ENCODE measurements around the gene CDC25B.

CDC25B gene

DNA sequence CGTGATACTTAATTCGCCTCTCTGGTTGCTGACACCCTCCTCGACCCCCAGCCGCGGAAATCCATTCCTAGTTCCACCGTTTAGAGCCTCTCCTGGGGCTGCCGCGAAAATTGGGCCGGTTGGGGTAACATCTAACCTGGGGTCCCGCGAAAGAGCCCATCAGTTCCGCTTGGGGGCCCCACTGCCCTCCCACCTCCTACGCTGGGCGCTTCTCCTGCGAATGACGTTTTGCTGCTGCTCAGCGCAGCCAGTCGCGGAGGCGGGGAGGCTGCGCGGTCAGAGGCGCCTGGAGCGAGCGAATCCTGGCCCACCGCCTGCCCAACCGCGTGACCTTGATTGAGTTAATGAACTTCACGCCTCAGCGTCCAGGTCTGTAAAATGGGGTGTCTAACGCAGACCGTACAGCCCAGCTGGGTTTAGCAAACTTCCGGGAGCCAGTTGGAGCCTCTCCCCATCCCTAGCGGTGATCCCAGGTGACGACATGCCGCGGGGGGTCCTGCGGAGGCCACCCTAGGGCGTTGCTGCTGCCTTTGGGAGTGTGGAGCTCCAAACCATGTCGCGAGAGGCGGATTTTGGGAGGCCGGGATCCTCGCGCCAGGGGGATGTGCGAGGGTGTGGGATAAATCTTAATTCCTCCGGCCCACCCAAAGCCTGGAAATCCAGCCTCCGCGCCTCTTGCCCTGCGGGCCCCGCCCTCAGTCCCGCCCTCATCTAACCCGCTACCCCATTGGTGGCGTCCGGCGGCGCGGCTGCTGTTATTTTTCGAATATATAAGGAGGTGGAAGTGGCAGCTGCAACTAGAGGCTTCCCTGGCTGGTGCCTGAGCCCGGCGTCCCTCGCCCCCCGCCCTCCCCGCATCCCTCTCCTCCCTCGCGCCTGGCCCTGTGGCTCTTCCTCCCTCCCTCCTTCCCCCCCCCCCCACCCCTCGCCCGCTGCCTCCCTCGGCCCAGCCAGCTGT is at the start of gene CDC25B:
Gene CDC25B, plus strand, starts transcription at position 800 of the 958 bp plus-strand sequence. CDS start 222 bp downstream, outside the sequence.
- peak; percentile 88 for DNase-seq

DNA sequence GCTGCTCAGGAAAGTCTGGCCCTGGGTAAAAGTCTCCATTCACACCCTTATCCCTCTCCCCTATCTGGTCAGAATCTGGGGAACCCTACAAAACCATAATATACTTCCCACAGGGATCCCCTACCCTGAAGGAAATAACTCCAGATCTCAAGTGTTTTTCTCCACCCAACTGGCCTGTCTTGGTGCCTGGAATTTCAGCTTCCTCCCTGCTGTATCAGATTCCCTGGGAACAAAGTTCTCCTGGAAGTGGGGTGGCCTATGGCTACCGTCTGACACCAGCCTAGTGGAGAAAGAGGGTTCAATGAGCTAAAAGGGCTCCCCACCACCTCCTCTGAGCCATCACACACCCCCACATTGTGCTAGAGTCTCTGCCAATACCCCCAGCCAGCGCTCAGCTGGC is 48.6 kb upstream of the CDC25B start:
- DNase-seq, result no peak

DNA sequence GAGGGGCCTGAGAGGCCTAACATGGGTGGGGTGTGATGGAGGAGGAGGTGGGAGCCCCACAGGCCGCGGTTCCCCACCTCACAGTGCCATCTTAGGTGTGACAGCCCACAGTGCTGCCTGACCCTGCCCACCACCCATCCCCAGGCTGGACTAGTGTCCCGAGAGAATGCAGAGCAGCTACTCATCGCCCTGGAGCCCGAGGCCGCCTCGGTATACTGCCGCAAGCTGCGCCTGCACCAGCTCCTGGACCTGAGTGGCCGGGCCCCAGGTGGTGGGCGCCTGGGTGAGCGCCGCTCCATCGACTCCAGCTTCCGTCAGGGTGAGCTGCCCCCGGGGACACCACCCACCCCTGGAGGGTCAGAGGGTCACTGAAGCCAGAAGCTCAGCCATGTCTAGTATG is 48.0 kb upstream of the CDC25B start:
- DNase-seq, result no peak

DNA sequence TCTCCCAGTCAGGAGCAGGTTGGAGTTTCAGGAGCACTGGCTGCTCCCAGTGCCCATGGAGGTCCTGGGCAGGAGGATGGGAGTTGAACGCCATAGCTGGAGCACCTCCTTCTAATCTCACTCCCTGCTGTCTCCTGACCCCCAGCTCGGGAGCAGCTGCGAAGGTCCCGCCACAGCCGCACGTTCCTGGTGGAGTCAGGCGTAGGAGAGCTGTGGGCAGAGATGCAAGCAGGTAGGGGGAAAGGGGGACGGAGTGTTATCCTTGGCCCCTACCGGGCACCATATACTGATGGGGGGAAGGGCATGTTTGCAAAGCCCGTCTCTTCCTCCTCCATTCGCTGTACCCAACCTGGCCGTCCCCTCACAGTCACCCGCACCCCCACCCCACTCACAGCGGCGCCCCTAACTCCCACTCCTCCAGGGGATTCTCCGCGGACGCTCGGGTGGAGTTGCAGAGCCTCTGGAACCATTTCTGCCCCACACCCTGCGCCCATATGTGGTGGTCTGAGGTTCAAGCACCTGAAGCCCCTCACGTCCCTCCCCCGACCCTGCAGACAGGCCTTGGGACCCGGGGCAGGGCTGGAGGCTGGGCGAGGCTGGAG is 46.9 kb upstream of the CDC25B start:
- no peak for DNase-seq

DNA sequence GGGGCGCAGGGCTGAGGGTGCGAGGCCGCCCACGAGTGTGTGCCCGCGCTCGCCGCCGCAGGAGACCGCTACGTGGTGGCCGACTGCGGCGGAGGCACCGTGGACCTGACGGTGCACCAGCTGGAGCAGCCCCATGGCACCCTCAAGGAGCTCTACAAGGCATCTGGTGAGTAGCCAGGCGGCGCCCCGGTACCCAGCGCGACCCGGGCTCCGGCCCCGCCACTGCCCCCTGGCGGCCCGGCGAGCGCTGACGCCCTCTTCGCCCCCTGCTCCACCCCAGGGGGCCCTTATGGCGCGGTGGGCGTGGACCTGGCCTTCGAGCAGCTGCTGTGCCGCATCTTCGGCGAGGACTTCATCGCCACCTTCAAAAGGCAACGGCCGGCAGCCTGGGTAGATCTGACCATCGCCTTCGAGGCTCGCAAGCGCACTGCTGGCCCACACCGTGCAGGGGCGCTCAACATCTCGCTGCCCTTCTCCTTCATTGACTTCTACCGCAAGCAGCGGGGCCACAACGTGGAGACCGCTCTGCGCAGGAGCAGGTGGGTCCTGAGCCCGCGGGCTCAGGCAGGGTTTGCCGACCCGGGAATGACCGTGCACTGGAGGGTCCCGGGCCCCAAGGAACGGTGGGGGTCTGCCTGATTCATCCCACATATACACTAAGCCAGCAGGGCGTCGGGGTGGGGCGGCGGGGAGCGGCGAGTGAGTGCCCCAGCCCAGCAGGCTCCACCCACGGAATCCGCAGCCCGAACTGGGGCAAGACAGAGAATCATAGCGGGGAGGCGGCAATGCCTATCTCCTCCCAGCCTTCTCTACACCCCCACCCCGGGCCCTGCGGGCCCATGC is 46.2 kb upstream of the CDC25B start:
- DNase-seq, result no peak

DNA sequence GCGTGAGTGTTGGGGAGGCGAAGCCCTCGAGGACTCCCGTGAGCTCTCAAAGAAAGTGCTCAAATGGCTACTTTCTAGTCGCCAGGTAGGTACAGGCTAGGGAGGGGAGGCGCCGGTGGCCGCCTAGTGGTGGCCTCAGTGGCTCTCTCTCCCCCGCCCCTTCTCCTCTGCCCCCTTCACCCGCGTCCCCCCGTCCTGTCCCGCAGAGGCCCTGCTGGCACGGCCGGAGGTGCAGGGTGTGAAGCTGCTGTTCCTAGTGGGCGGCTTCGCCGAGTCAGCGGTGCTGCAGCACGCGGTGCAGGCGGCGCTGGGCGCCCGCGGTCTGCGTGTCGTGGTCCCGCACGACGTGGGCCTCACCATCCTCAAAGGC is 44.8 kb upstream of the CDC25B start:
- DNase-seq, result no peak

DNA sequence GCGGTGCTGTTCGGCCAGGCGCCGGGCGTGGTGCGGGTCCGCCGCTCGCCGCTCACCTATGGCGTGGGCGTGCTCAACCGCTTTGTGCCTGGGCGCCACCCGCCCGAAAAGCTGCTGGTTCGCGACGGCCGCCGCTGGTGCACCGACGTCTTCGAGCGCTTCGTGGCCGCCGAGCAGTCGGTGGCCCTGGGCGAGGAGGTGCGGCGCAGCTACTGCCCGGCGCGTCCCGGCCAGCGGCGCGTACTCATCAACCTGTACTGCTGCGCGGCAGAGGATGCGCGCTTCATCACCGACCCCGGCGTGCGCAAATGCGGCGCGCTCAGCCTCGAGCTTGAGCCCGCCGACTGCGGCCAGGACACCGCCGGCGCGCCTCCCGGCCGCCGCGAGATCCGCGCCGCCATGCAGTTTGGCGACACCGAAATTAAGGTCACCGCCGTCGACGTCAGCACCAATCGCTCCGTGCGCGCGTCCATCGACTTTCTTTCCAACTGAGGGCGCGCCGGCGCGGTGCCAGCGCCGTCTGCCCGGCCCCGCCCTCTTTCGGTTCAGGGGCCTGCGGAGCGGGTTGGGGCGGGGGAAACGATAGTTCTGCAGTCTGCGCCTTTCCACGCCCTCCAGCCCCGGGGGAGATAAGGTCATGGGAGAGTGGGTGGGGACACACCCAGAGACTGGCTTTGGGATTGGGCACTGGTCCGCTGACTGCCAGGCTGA is 44.3 kb upstream of the CDC25B start:
- peak; percentile 48 for DNase-seq

DNA sequence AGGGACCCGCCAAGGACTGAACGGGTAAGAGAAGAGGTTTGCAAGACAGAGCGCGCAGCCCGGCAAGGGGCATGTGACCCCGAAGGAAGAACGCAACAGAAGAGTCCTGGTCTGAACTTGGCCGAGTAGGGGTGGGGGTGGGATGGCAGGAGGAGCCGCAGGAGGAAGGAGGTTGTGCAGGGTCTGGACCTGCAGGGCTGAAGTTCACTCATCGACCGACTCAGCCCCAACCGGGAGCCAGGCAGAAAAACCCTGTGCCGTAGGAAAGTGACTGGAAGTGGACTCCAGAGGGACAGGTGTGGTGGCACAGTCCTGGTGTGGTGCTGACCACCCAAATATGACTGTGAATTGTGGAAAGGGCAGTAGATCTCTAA is 43.7 kb upstream of the CDC25B start:
- no peak for DNase-seq

DNA sequence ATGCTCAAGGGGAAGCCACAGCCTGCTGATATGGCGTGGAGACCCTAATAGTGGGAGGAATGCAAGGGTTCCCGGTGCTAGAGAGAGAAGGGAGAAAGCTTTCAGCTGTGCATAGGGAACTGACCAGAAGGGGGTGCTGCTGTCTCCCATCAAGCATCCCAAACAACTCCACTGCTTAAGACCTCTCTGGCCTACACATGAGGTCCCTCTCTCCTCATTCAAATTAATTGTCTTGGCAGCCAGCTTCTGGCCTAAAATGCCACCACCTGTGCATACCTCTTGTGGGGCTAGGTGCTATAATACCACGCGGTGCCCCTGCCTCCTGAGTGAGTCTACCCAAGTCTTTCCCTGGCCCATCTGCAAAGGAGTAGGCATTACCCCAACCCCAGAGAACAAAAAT is 43.0 kb upstream of the CDC25B start:
- peak; percentile 67 for DNase-seq

DNA sequence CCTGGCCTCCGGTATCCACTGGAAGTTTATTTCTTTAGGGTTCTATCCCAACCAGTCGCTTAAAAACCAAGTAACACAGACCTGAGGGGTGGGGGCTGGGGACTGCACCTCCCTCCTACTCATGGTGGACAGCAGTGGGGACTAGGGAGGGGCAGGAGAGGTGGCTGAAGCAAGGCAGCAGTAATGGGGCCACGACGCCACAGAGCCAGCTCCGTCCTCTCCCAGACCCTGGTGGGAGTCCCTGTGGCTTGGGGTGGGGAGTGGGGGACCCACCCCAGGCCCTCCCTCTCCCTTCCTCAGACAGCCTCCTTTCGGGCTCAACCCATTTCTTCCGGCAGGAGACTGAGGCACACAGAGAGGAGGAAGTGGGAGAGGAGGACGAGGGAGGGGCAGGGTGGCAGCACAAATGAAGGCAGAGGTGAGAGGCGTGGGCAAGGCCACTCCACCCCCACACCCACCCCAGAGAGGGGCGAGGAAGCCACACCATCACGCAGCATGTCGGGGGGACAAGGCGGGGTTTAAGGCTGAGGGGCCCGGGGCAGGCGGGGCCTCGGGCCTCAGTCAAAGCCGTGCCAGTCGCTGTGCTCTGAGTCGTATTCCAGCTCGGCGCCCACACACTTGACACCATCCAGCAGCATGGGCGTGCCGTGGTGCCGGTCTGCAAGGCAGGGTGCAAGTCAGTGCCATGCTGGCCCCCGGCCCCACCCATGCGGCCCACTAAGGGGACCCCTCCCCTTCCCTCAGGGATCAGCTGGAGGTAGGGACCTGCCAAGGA is 42.4 kb upstream of the CDC25B start:
- no peak for DNase-seq

DNA sequence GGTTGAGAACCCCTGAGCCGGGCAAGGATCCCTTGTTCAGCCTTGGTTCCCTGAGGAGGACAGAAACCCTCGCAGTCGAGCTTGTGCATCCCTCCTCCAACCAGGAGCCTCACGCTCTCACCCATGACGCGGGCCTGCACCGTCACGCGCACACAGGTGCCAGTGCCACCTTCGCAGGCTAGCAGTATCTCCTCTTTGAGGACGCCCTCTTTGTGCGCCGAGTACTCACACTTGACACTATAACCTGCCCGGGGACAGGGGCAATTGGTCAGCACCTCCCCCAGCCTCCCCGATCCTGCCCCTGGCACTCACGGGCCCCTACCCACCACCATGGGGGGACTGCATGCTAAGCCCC is 41.9 kb upstream of the CDC25B start:
- no peak for DNase-seq

DNA sequence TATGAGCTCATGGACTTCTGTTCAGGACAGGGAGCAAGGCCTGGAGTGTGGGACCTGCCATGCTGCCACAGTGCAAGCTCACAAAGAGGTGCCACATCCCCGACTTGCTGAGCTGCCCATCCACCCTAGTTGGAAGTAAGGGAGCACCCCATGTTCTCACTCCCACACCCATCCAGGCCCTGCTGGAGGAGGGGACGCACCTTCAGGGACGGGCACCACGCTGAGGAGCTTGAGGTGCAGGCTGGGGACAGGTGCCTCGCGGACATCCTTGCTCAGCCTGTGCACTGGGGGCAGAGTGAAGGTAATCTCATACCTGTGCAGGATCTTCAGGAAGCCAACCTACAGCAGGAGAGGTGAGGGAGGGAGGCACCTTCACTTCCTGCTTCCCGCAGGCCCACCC is 40.8 kb upstream of the CDC25B start:
- no peak for DNase-seq

DNA sequence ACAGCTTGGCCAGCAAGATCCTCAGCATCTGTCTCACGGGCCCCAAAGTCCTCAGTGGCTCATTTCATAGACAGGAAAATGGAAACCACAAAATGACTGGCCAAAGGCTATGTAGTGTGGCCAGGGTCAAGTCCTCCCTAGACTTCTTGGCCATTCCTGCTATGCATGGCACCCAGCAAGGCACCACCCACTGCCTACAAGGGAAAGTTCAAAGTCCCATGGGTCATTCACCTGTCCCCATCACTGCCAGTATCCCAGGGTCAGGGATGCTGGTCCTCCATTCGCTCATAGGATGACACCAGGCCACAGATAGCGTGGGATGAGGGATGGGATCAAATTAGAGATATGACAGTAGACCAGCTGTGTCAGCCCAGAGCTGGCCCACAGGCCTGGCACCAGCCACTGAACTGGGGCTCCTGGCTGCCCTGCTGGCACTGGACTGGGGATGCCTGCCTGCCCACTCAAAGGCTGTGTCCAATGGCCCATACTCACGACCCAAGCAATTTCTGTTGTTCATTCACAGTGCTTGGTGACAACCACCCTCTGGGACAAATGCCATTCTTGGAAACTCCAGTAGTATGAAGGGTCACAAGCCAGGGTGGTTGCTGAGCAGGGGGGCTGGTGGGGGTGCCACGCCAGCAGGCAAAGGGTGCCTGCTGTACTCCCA is 40.2 kb upstream of the CDC25B start:
- DNase-seq, result no peak

DNA sequence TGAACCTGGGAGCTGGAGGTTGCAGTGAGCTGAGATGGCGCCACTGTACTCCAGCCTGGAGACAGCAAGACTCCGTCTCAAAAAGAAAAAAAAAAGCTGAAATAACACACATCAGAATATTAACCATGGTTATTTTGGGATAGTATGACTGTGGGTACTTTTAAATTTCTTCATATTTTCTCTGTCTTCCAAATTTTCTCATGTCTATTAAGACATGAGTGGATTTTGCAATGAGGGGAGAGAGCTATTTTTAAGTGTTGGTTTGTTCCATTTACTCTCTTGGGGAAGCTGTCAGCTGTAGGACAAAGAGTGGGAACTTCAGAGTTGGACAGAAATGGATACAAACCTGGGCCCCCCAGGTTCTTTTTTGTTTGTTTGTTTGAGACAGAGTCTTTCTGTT is 38.8 kb upstream of the CDC25B start:
- DNase-seq, result no peak

DNA sequence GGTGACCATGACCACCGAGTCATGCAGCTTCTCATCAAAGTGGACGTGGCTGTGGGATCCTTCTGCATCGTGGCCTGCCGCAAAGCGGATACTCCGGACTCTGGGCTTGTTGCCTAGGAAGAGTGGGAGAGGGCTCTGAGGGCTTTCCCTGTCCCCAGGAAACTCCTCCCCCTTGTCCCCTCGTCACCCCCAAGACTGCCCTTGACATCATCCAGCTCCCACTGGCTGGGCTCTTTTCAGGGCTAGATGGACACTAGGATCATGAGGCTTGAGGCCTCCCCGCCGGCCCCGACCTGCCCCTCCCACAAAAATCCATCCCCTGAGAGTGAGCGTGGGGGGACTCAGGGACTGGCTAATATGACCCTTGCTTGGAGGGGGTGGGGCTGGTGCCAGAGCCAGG is 37.5 kb upstream of the CDC25B start:
- DNase-seq, result no peak

DNA sequence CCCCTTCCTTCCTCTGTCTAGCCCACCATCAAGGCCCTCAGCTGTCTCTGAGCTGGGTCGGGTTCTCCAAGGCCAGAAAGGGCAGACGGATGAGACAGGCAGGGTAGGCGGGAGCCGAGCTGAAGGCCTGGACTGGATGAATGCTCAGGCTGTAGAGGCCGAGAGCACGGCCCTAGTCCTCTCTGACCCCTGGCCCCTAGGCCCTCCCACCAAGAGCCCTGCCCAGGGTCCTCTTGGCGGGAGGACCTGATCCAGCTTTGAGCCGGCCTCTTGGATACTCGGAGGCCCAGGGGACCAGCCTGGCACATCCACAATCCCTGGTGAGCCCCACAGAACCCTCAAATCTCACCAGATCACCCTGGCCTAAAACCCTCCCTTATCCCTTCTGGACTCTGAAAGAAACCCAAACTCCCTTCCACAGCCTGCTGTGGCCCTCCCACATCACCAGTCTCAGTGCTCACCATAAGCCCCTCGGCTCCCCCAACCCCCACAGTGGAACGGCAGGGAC is 36.7 kb upstream of the CDC25B start:
- no peak for DNase-seq

DNA sequence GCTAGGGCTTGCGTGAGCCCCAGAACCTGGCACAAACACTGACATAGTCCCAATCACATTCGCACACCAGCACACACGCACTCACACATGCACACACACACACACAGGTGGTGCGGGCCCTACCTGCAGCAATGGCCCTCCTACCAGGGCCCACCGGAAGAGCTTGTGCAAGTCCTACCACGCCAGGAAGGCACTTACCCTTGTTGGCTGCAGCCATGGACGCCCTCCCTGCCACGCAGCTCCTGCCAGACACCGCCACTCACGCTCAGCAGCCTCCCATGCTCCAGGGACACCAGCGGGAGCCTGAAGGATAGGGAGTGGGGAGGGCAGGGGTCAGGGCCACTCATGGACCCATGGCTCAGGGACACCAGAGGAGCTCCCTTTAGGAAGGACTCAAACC is 36.2 kb upstream of the CDC25B start:
- no peak for DNase-seq

DNA sequence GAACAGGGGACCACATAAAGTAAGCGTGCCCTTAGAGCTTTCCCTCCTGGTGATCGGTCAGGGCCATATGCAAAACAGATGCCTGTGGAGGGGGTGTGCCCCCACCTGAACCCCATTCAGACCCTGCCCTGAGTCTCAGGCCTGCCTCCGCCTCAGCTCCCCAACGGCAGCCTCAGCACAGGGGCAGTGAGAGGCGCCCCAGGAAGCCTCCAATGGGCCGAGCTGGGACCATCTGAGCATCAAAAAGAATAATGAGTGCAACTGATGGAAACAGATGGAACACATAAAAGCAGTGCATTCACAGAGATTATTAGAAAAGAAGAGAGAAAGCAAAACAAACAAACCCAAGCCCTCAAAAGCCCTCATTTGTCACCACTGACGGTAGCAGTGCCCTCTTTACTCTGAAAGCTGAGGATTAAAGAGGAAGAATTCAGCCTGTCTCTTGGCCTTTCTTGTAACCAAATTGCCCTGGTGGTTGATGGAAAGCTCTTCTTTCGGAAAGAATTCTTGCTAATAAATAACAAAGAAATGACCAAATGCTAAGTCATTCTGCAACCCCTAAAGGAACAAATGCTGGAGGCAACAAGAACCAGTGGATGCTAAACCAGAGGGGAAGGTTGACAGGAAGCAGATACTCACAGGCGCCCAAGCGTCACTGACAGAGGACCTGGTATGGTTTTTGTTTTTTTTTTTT is 35.3 kb upstream of the CDC25B start:
- DNase-seq, result no peak

DNA sequence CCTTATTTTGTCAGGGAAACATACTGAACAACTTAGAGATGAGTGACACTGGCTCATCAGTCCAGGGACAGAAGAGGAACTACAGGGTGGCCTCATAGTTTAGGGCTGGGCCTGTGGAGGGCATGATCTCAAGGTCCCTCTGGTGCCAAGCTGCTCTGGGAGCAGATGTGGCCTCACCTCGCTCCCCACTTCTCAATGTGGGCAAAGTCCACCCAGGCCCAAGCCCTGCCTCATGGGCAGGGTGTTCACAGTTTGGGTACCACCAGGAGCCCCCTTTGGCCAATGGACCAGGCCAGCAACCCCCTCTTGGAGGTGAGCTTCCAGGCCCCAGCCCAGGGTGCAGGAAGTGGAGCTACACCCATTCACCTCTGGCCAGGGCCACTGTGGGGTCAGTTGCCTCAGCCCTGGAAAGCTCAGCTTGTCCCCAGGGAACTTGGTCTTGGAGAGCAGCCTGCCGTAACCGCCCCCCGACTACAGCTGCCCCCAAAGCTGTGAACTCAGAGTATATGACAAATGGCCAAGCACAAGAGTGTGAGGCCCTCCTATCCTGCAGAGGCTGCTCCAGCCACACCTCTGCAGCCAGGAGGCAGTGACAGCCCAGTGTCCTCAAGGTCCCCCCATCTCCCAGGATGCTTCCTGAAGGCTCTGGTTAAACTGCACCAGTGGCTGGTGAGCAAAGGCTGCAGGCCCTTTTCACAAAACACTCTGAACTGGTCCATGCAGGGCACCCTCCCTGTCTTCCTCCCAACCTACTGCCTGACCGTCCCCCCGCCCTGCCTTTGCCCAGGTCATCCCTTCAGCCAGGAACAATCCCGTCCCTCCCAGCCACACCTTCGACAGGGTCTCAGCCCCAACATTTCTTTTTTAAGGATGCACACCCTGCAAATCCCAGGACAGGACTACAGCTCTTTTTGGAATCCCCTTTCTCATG is 32.2 kb upstream of the CDC25B start:
- no peak for DNase-seq

DNA sequence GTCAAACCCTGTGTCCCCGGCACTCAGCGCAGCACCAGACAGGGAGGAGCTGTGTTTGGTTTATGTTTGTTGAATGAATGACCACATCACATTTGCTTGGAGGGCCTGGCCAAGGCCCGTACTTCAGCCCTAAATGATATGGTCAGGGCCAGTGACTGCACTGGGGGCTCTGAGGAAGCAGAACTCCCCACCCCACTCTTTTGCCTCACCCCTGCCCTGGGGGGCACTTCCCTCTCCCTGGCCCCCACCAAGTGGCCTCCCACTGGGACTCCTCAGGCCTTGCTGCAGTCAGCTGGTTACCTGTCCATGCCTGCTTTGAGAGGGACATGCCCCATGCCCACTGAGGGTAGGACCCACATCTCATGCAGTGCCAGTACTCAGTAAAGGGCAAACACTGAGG is 31.5 kb upstream of the CDC25B start:
- DNase-seq, result no peak
